HEK293 (cell line): ENCODE results near the gene KCNMB2.
"Not testable (repeated sequence)": the region's sequence is repeated elsewhere in the genome, so short reads cannot be mapped to it uniquely, and the experiment has no call there.

ENCODE experiments used
- CTCF ChIA-PET: fragments of 350-600 bp; formaldehyde crosslinking; extraction: SDS; loops from one replicate; lab custom pipeline; 2021; ENCODE audit warnings: antibody characterized with exemption; lab: Yijun Ruan, JAX
- POLR2A ChIA-PET: fragments of 300-600 bp; formaldehyde crosslinking; extraction: SDS; loops from one replicate; lab custom pipeline; 2020; ENCODE audit warnings: antibody characterized with exemption, inconsistent platforms; lab: Yijun Ruan, JAX
- H3K27ac ChIP-seq: fragments of 200-500 bp; sonication (Bioruptor generic); 2 replicates; pipeline ENCODE4 v1.5.1; 2014; ENCODE audit warnings: low read depth, low read length, control low read depth, inconsistent platforms; ENCODE audit errors: extremely low read depth
- H3K36me3 ChIP-seq, 2 experiments: fragments of 200-500 bp in 1 of 2; sonication (Bioruptor generic) in 1 of 2; 1 replicate in 1 of 2; 2 replicates in 1 of 2; pipeline ENCODE4 v1.5.1; 2014 to 2017; ENCODE audit warnings: inconsistent platforms in 2 of 2, low read length in 2 of 2; ENCODE audit not compliant: control insufficient read depth in 2 of 2, insufficient read depth in 1 of 2
- H3K4me1 ChIP-seq: fragments of 200-500 bp; sonication (Bioruptor generic); 2 replicates; pipeline ENCODE4 v1.5.1; 2014; ENCODE audit warnings: mild to moderate bottlenecking, low read length, inconsistent platforms; ENCODE audit not compliant: control insufficient read depth, insufficient read depth
- H3K4me3 ChIP-seq: 2 replicates; pipeline ENCODE4 v1.5.1; 2011; ENCODE audit warnings: low read depth, mild to moderate bottlenecking, control low read depth, low read length, moderate library complexity
- H3K9me3 ChIP-seq: fragments of 200-500 bp; sonication (Bioruptor generic); 2 replicates; pipeline ENCODE4 v1.5.1; 2014; ENCODE audit warnings: low read depth, low read length, inconsistent platforms; ENCODE audit not compliant: control insufficient read depth, insufficient read depth
- BCL11A ChIP-seq: fragments of 450-650 bp; formaldehyde crosslinking; IDR thresholded peaks from 2 replicates; pipeline ENCODE4 v1.5.1; 2016; ENCODE audit warnings: low read depth, missing biosample characterization, missing genetic modification characterization
- CTCF ChIP-seq: fragments of 450-650 bp; formaldehyde crosslinking; IDR thresholded peaks from 2 replicates; pipeline ENCODE4 v1.5.1; 2016; ENCODE audit warnings: missing biosample characterization, missing genetic modification characterization
- EGR2 ChIP-seq: fragments of 450-650 bp; formaldehyde crosslinking; IDR thresholded peaks from 2 replicates; pipeline ENCODE4 v1.5.1; 2016; ENCODE audit warnings: low read depth, missing biosample characterization, missing genetic modification characterization
- MZF1 ChIP-seq: fragments of 450-650 bp; formaldehyde crosslinking; IDR thresholded peaks from 2 replicates; pipeline ENCODE4 v1.5.1; 2017; ENCODE audit warnings: missing biosample characterization, missing genetic modification characterization, borderline replicate concordance
- SCRT2 ChIP-seq: fragments of 450-650 bp; formaldehyde crosslinking; IDR thresholded peaks from 2 replicates; pipeline ENCODE4 v1.5.1; 2016; ENCODE audit warnings: missing biosample characterization, missing genetic modification characterization
- SP7 ChIP-seq: fragments of 450-650 bp; formaldehyde crosslinking; IDR thresholded peaks from 2 replicates; pipeline ENCODE4 v1.5.1; 2016; ENCODE audit warnings: missing biosample characterization, missing genetic modification characterization
- ZBTB20 ChIP-seq: fragments of 450-650 bp; formaldehyde crosslinking; IDR thresholded peaks from 2 replicates; pipeline ENCODE4 v1.5.1; 2016; ENCODE audit warnings: missing biosample characterization, missing genetic modification characterization
- ZNF133 ChIP-seq: fragments of 450-650 bp; formaldehyde crosslinking; IDR thresholded peaks from 2 replicates; pipeline ENCODE4 v1.5.1; 2016; ENCODE audit warnings: missing biosample characterization, missing genetic modification characterization
- ZNF148 ChIP-seq: fragments of 450-650 bp; formaldehyde crosslinking; IDR thresholded peaks from 2 replicates; pipeline ENCODE4 v1.5.0; 2017; ENCODE audit warnings: missing biosample characterization, missing genetic modification characterization, borderline replicate concordance
- ZNF16 ChIP-seq: fragments of 450-650 bp; formaldehyde crosslinking; IDR thresholded peaks from 2 replicates; pipeline ENCODE4 v1.5.1; 2016; ENCODE audit warnings: low read depth, missing biosample characterization, missing genetic modification characterization
- ZNF18 ChIP-seq: fragments of 450-650 bp; formaldehyde crosslinking; IDR thresholded peaks from 2 replicates; pipeline ENCODE4 v1.5.1; 2016; ENCODE audit warnings: missing biosample characterization, missing genetic modification characterization
- ZNF221 ChIP-seq: fragments of 450-650 bp; formaldehyde crosslinking; IDR thresholded peaks from 2 replicates; pipeline ENCODE4 v1.5.1; 2017; ENCODE audit warnings: missing biosample characterization, missing genetic modification characterization, borderline replicate concordance
- ZNF223 ChIP-seq: fragments of 450-650 bp; formaldehyde crosslinking; IDR thresholded peaks from 2 replicates; pipeline ENCODE4 v1.5.1; 2016; ENCODE audit warnings: missing biosample characterization, missing genetic modification characterization
- ZNF335 ChIP-seq: fragments of 450-650 bp; formaldehyde crosslinking; conservative IDR thresholded peaks from 2 replicates; pipeline ENCODE4 v1.5.1; 2016; ENCODE audit warnings: missing biosample characterization, missing genetic modification characterization
- ZNF529 ChIP-seq: fragments of 450-650 bp; formaldehyde crosslinking; IDR thresholded peaks from 2 replicates; pipeline ENCODE4 v1.5.1; 2017; ENCODE audit warnings: missing genetic modification characterization, missing biosample characterization; ENCODE audit not compliant: insufficient replicate concordance
- ZNF558 ChIP-seq: fragments of 450-650 bp; formaldehyde crosslinking; IDR thresholded peaks from 2 replicates; pipeline ENCODE4 v1.5.1; 2016; ENCODE audit warnings: missing biosample characterization, missing genetic modification characterization
- ZNF596 ChIP-seq: fragments of 450-650 bp; IDR thresholded peaks from 2 replicates; pipeline ENCODE4 v1.5.0; 2018; ENCODE audit warnings: missing biosample characterization, mild to moderate bottlenecking, missing genetic modification characterization, moderate library complexity
- ZNF654 ChIP-seq: fragments of 450-650 bp; formaldehyde crosslinking; IDR thresholded peaks from 2 replicates; pipeline ENCODE4 v1.5.1; 2016; ENCODE audit warnings: low read depth, missing biosample characterization, missing genetic modification characterization
- ZSCAN16 ChIP-seq: fragments of 450-650 bp; formaldehyde crosslinking; IDR thresholded peaks from 2 replicates; pipeline ENCODE4 v1.5.1; 2016; ENCODE audit warnings: missing biosample characterization, missing genetic modification characterization

KCNMB2 gene

GRCh38 chr3:178859386-178859785 lies 323.1 kb downstream of the KCNMB2 start (continued):
- TF ChIP-seq ZNF18 (tag by site-specific recombination), result no peak
- no peak for TF ChIP-seq CTCF (tag by site-specific recombination)
- no peak for TF ChIP-seq ZNF16 (tag by site-specific recombination)
- TF ChIP-seq SCRT2 (tag by site-specific recombination), result no peak
- TF ChIP-seq EGR2, result no peak
- TF ChIP-seq ZNF148 (tag by site-specific recombination), result no peak
- TF ChIP-seq, all 188 proteins: peak for 0

GRCh38 chr3:178859900-178860436 lies 323.7 kb downstream of the KCNMB2 start:
- H3K9me3 ChIP-seq, H3K27ac ChIP-seq, H3K4me3 ChIP-seq, H3K4me1 ChIP-seq, CTCF ChIA-PET, POLR2A ChIA-PET, H3K36me3 ChIP-seq: not testable (repeated sequence)

- Histone ChIP-seq H3K27ac (no peak overlapping the region), H3K9me3 (no peaks in the 10 kb centered on the region), H3K36me3 (no peaks in the 10 kb centered on the region), H3K4me1 (no peaks in the 10 kb centered on the region), H3K4me3 (no peak overlapping the region)
- ChIA-PET POLR2A (no interaction called here), CTCF (no interaction called here)
- TF ChIP-seq ZNF335 (tag by site-specific recombination), result no peak
- no peak for TF ChIP-seq ZBTB20 (tag by site-specific recombination)
- TF ChIP-seq ZNF221 (tag by site-specific recombination), result no peak
- no peak for TF ChIP-seq SP7 (tag by site-specific recombination)
- no peak for TF ChIP-seq ZNF223 (tag by site-specific recombination)
- TF ChIP-seq ZNF654 (tag by site-specific recombination), result no peak
- no peak for TF ChIP-seq ZNF558 (tag by site-specific recombination)
- TF ChIP-seq ZNF133 (tag by site-specific recombination), result no peak
- TF ChIP-seq BCL11A (tag by site-specific recombination), result no peak
- no peak for TF ChIP-seq MZF1 (tag by site-specific recombination)
- TF ChIP-seq ZNF529, result no peak
- TF ChIP-seq ZNF596, result no peak
- no peak for TF ChIP-seq ZSCAN16 (tag by site-specific recombination)
These were observed 332.4 kb downstream of the KCNMB2 start for GRCh38 chr3:178868681-178869080.
